IPS-18a (cell line): ENCODE data around the gene VPS11.
A peak's percentile ranks its signal among the peaks of the same experiment; 100 is the strongest.
"Not testable (repeated sequence)": the region's sequence is repeated elsewhere in the genome, so short reads cannot be mapped to it uniquely, and the experiment has no call there.

Source experiments
- H3K27ac ChIP-seq: one replicate; pipeline ENCODE4 v1.5.1; 2013; ENCODE audit warnings: low read length
- H3K27me3 ChIP-seq: one replicate; pipeline ENCODE4 v1.6.1; 2013; ENCODE audit warnings: mild to moderate bottlenecking, low read length; ENCODE audit not compliant: control insufficient read depth, insufficient read depth
- H3K36me3 ChIP-seq: one replicate; pipeline ENCODE4 v1.6.1; 2013; ENCODE audit warnings: low read depth, low read length; ENCODE audit not compliant: control insufficient read depth
- H3K4me1 ChIP-seq: one replicate; pipeline ENCODE4 v1.6.1; 2013; ENCODE audit warnings: low read depth, low read length; ENCODE audit not compliant: control insufficient read depth
- H3K4me3 ChIP-seq: one replicate; pipeline ENCODE4 v1.5.1; 2013; ENCODE audit warnings: low read length
- H3K9ac ChIP-seq: one replicate; pipeline ENCODE4 v1.6.1; 2013; ENCODE audit warnings: mild to moderate bottlenecking, low read length, moderate library complexity
- H3K9me3 ChIP-seq: one replicate; pipeline ENCODE4 v1.6.1; 2013; ENCODE audit warnings: low read depth, low read length; ENCODE audit not compliant: control insufficient read depth

The VPS11 gene

GRCh38 chr11:119099711-119100110 is 32.1 kb downstream of the VPS11 start:
- Histone ChIP-seq H3K4me3 (no peak overlapping the region), H3K27ac (no peak overlapping the region), H3K27me3 (no peaks in the 10 kb centered on the region), H3K9me3 (no peaks in the 10 kb centered on the region), H3K9ac (no peak overlapping the region), H3K4me1 (peaks cover 14% of the 10 kb centered on the region), H3K36me3 (peaks cover 18% of the 10 kb centered on the region)

GRCh38 chr11:119100246-119100970 is 32.8 kb downstream of the VPS11 start:
- no peak overlapping the region for H3K27ac ChIP-seq
- peaks cover 18% of the 10 kb centered on the region for H3K36me3 ChIP-seq
- peak overlapping the region; percentile 93 for H3K9ac ChIP-seq
- H3K4me3 ChIP-seq, result peak overlapping the region; percentile 81
- no peaks in the 10 kb centered on the region for H3K27me3 ChIP-seq
- H3K9me3 ChIP-seq, result no peaks in the 10 kb centered on the region
- H3K4me1 ChIP-seq, result peaks cover 14% of the 10 kb centered on the region

GRCh38 chr11:119100994-119101758 is 33.6 kb downstream of the VPS11 start:
- Histone ChIP-seq H3K4me3 (peak overlapping the region; percentile 81), H3K9me3 (no peaks in the 10 kb centered on the region), H3K36me3 (peaks cover 18% of the 10 kb centered on the region), H3K4me1 (peaks cover 10% of the 10 kb centered on the region), H3K9ac (peak overlapping the region; percentile 93), H3K27ac (peak overlapping the region; percentile 100), H3K27me3 (no peaks in the 10 kb centered on the region)

GRCh38 chr11:119101759-119102423 is 34.3 kb downstream of the VPS11 start, which contains the start of gene DPAGT1:
DPAGT1 (minus strand) TSS chr11:119101853; CDS start chr11:119101655, 198 bp downstream.
- Histone ChIP-seq H3K36me3 (peaks cover 18% of the 10 kb centered on the region), H3K27ac (peak within 1 kb of the TSS; percentile 100), H3K9me3 (no peaks in the 10 kb centered on the region), H3K4me3 (peak within 1 kb of the TSS; percentile 81), H3K4me1 (peaks cover 17% of the 10 kb centered on the region), H3K9ac (peak within 1 kb of the TSS; percentile 93), H3K27me3 (no peaks in the 10 kb centered on the region)

- not testable (repeated sequence) for H3K27ac ChIP-seq
- Histone ChIP-seq H3K9ac (peak overlapping the region; percentile 93), H3K4me1 (peaks cover 20% of the 10 kb centered on the region)
Observed at GRCh38 chr11:119103161-119103664, 35.6 kb downstream of the VPS11 start.

GRCh38 chr11:119103793-119104192 is 36.2 kb downstream of the VPS11 start:
- H3K27ac ChIP-seq, result no peak overlapping the region

More at GRCh38 chr11:119103161-119103664, 35.6 kb downstream of the VPS11 start:
- H3K27me3 ChIP-seq, H3K36me3 ChIP-seq, H3K9me3 ChIP-seq: not testable (repeated sequence)
- peak overlapping the region; percentile 81 for H3K4me3 ChIP-seq

GRCh38 chr11:119106564-119107537 is 39.2 kb downstream of the VPS11 start, which contains the start of gene C2CD2L:
C2CD2L (plus strand) TSS chr11:119107344; CDS start chr11:119107742, 398 bp downstream.
- H3K27me3 ChIP-seq, result peaks cover 19% of the 10 kb centered on the region
- peak within 1 kb of the TSS; percentile 62 for H3K4me3 ChIP-seq
- no peaks in the 10 kb centered on the region for H3K9me3 ChIP-seq
- H3K27ac ChIP-seq, result no peak within 1 kb of the TSS
- peak within 1 kb of the TSS; percentile 46 for H3K9ac ChIP-seq
- peaks cover 13% of the 10 kb centered on the region for H3K4me1 ChIP-seq
- no peaks in the 10 kb centered on the region for H3K36me3 ChIP-seq

More at GRCh38 chr11:119103793-119104192, 36.2 kb downstream of the VPS11 start:
- no peak overlapping the region for H3K4me3 ChIP-seq
- peaks cover 23% of the 10 kb centered on the region for H3K4me1 ChIP-seq
- peaks cover 15% of the 10 kb centered on the region for H3K27me3 ChIP-seq
- no peaks in the 10 kb centered on the region for H3K36me3 ChIP-seq
- no peaks in the 10 kb centered on the region for H3K9me3 ChIP-seq
- no peak overlapping the region for H3K9ac ChIP-seq

GRCh38 chr11:119107538-119108145 is 40.0 kb downstream of the VPS11 start:
- Histone ChIP-seq H3K27me3 (peaks cover 19% of the 10 kb centered on the region), H3K4me3 (peak overlapping the region; percentile 62), H3K9me3 (no peaks in the 10 kb centered on the region), H3K9ac (no peak overlapping the region), H3K27ac (no peak overlapping the region), H3K36me3 (no peaks in the 10 kb centered on the region), H3K4me1 (peaks cover 13% of the 10 kb centered on the region)

- no peak overlapping the region for H3K9ac ChIP-seq
Observed at GRCh38 chr11:119108146-119108856, 40.7 kb downstream of the VPS11 start.

GRCh38 chr11:119108857-119109221 is 41.2 kb downstream of the VPS11 start:
- H3K9me3 ChIP-seq, result no peaks in the 10 kb centered on the region
- H3K4me1 ChIP-seq, result peaks cover 13% of the 10 kb centered on the region
- H3K27me3 ChIP-seq, result peaks cover 19% of the 10 kb centered on the region
- H3K9ac ChIP-seq, result no peak overlapping the region
- H3K4me3 ChIP-seq, result no peak overlapping the region
- H3K27ac ChIP-seq, result no peak overlapping the region
- no peaks in the 10 kb centered on the region for H3K36me3 ChIP-seq

More at GRCh38 chr11:119108146-119108856, 40.7 kb downstream of the VPS11 start:
- H3K36me3 ChIP-seq, result no peaks in the 10 kb centered on the region
- H3K27ac ChIP-seq, result no peak overlapping the region
- H3K4me3 ChIP-seq, result peak overlapping the region; percentile 62
- H3K27me3 ChIP-seq, result peaks cover 19% of the 10 kb centered on the region
- H3K9me3 ChIP-seq, result no peaks in the 10 kb centered on the region
- peaks cover 13% of the 10 kb centered on the region for H3K4me1 ChIP-seq
